C4-2B (cell line): ENCODE data around the gene FCGR3B.
"Not testable (repeated sequence)": the region's sequence is repeated elsewhere in the genome, so short reads cannot be mapped to it uniquely, and the experiment has no call there.

Source experiments
- CTCF ChIP-seq: fragments of 450-650 bp; conservative IDR thresholded peaks from 2 replicates; pipeline ENCODE4 v1.5.1; 2017; ENCODE audit warnings: mild to moderate bottlenecking
- ZFX ChIP-seq: fragments of 450-650 bp; IDR thresholded peaks from 2 replicates; pipeline ENCODE4 v1.6.1; 2017

- TF ChIP-seq CTCF, ZFX: not testable (repeated sequence)
Observed at GRCh38 chr1:161674908-161675307, 43.9 kb upstream of the FCGR3B start.
